ENCODE results near the gene MICU1.
"Not testable (repeated sequence)": the region's sequence is repeated elsewhere in the genome, so short reads cannot be mapped to it uniquely, and the experiment has no call there.

MICU1 gene

DNA sequence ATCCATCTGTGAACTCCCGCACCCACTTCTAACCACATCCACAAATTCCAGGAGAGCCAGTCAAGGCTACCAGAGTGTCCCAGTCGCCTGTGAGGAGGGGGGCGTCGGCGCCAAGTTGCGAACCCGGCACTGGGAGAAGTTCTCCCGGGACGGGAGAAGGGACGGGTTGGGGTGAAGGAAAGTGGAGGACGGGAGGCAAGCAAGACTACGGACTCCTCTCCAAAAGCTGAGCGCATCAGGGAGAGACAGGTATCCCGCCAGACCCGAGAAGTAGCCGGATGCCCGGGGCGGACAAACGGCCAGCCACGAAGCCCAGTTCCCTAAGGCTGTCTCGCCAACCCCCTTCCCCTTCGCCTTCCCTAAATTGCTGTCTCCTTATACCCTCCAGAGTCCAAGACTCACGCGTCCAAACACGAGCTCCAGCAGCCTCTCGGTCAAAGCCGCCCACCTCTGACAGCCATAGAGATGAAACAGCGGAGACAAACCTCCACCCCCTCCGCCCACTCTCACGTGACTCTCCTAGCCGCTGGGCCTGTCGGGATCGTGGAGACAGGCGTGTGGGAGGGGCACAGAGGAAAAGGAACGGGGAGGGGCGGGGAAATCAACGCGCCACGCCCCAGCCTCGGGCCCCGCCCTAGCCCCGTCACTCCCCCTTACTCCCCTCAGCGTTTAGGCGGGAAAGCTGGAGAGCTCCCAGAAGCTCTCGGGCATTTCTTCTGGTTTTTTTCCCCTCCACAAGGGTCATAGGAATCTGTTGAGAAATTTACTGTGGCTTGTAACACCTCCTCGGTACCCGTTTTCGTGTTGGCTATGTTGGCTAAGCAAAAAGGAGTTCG lies at the start of gene MICU1:
MICU1 (minus strand) TSS at position 472 of the 836 bp plus-strand sequence. CDS start 59,286 bp downstream, outside the sequence.
- DNase-seq = peak; percentile 90

DNA sequence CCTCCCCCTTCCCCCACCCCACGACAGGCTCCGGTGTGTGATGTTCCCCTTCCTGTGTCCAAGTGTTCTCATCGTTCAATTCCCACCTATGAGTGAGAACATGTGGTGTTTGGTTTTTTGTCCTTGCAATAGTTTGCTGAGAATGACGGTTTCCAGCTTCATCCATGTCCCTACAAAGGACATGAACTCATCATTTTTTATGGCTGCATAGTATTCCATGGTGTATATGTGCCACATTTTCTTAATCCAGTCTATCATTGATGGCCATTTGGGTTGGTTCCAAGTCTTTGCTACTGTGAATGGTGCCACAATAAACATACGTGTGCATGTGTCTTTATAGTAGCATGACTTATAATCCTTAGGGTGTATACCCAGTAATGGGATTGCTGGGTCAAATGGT lies 48.3 kb upstream of the MICU1 start:
- not testable (repeated sequence) for DNase-seq

GRCh38 chr10:72673280-72673679 lies 47.4 kb upstream of the MICU1 start:
- DNase-seq = no peak

GRCh38 chr10:72667207-72667864 lies 41.5 kb upstream of the MICU1 start:
- DNase-seq = no peak

GRCh38 chr10:72665925-72666324 lies 40.0 kb upstream of the MICU1 start:
- no peak for DNase-seq

DNA sequence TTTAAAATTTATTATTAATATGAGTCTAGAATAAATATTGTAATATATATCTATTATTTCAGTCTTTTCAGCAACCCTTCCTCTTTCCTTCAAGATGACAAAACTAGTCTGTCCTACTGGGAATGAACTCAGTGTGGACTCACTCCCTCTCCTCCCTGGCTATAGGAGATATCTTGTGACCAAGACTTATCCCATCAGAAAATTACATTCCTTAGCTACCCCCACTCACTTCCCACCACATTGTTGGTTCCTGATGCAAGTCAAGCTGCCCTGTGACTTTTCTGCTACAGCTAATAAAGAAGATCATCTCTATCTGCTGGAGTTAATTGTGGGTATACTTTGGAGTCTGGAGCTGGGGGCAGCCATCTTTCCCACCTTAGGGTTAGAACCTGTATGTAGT lies 38.1 kb upstream of the MICU1 start:
- DNase-seq = no peak

DNA sequence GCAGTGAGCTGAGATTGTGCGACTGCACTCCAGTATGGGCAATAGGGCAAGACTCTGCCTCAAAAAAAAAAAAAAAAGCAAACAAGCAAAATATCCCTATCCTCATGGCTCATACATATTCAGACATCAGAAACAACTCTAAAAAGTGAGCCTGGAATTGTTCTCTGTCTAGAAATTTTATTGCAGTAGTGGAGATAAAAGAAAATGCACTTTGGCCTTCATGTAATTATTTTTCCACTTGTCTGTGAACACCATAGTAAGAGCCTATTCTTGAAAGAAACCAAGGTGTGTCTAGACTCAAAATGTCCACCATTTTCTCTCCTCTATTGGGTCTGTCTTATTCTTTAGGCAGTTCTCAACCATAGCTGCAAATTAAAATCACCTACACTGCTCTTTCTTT lies 35.6 kb upstream of the MICU1 start:
- DNase-seq = no peak

DNA sequence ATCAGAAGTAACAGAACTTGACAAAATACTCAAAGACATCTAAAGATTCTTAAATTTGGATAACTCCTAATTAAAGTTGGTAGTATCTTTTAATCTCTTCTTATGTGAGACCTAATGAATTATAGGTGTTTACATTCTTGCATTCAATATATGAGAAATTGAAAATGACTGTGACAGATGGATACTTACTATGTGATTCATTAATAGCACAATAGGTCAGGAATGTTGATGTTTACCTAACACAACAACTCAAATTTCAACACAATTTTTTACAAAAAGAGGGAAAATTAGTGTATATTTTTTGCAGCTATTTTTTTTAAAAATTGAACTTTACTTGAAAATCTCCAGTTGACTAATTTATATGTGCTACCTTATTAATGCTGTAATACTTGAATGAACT lies 34.3 kb upstream of the MICU1 start:
- DNase-seq = no peak

- DNase-seq = no peak
These were observed 33.8 kb upstream of the MICU1 start for GRCh38 chr10:72659694-72660093.

- no peak for DNase-seq
These were observed 33.0 kb upstream of the MICU1 start for GRCh38 chr10:72658696-72659400.

GRCh38 chr10:72654720-72655119 lies 28.8 kb upstream of the MICU1 start:
- no peak for DNase-seq

DNA sequence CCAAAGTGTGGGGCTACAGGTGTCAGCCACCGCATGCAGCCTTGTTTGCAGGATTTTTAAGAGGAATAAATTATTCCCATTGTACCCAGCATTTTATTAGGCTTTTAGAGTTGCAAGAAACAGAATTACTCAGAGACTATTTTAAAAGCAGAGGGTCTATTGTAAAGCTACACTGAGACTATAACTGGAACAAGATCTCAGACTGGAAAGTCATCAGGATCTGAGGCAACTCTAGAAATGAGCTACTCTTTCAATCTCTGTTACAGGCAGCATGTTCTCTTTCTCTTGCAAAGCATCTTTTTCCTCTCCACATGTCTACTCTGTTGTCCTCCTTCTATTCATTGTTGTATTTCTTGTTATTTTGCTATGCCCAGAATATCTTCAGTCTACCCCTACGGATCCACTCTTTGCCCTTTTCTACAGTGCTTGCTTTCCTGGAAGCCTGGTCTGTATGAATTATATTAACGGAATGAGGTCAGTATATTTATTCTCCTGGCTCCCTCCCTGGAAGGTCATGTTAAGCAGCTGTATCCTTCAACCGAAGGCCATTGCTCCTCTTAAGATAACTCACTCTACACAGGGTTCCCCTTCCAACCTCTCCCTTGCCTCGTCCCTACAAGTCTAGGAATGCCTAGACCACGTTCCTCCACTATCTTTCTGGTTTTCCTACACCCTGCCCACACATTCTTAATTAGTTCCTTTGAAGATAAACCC lies 27.7 kb upstream of the MICU1 start:
- DNase-seq = no peak

GRCh38 chr10:72649291-72649690 lies 23.4 kb upstream of the MICU1 start:
- DNase-seq = no peak

DNA sequence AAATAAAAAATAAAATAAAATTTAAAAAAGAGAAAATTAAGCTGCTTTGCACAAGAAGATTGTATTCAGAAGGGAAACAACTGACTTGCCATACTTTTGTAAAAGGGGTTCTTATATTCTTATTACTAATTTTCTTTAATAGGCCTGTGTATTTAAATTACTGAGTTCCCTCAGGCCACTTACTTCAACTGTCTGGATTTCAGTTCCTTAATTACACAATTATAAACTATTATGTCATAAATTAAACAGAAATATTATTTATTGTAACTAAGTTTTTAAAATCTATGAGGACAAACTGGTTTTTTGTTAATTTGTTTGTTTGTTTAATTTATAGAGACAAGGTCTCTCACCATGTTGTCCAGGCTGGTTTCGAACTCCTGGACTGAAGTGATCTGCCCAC lies 22.4 kb upstream of the MICU1 start:
- DNase-seq = no peak

- DNase-seq = not testable (repeated sequence)
These were observed 21.1 kb upstream of the MICU1 start for GRCh38 chr10:72646971-72647370.

DNA sequence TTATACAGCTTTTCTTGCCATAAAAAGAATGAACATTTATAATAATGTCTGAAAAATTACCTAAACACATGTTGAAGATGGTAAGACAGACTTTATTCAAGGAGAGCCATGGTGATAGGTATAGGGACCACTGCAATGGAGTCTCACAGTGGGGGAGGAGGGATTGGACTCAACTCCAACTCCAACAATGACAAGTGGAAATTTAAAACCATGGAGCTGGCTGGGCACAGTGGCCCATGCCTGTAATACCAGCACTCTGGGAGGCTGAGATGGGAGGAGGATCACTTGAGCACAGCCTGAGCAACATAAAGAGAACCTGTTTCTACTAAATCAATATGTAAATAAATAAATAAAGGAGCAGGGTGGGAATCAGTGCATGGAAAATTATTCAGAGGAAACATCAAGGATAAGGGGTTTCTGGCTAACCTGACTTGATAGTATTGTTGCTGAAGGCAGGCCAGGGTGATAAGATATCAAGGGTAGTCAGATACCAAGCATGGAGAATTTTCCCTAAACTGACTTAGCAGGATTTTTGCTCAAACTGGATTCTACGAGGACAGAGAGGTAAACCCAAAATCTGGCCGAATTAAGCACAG lies 19.5 kb upstream of the MICU1 start:
- no peak for DNase-seq

DNA sequence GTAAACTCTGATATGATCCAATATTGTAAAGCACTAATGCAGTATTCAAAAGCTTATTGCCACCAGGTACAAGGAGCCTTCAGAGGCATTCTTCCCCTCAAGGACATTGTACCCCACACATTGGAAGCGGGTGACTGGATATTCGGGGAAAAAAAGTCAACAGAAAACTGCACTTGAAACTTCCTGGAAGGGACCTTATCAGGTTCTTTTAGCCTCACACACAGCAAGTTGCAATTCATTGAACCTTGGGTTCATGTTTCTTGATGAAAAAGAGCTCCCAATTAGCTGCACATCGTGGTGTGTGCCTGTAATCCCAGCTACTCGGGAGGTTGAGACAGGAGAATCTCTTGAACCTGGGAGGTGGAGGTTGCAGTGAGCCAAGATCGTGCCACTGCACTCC lies 16.4 kb upstream of the MICU1 start:
- no peak for DNase-seq

GRCh38 chr10:72639441-72639873 lies 13.6 kb upstream of the MICU1 start:
- DNase-seq = no peak

DNA sequence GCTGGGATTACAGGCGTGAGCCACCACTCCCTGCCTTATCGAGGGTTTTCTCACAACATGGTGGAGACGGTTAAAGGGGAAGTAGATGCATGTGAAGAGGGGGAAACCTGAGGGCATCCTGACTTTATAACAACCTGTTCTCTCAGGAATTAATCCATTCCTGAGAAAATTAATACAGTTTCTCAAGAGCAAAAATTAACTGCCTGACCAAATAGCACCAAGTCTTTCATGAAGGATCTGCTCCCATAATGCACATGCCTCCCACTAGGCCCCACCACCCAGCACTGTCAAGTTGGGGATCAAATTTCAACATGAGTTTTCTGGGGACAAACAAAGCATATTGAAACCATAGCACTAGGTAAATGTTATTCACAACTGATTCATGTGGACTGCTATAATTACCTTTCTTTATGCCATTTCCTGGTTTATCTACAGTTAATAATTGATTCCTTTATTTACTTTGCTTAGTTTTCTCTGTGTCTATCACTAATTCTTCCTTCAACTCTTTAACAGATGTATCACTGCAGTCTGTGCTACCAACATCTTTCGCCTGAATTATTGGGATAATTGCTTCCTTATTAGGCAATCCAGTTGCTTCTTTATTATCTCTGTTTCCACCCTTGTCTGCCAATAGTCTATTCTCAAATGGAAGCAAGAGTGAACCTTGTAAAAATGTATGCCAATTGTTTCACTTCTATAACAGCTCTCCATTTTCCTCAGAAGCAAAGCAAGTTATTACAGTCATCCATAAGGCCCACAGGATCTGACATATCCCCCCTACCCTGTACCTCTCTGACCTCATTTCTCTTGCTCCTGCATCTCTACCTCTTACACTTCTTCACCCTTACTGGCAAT lies 12.9 kb upstream of the MICU1 start:
- DNase-seq = no peak

DNA sequence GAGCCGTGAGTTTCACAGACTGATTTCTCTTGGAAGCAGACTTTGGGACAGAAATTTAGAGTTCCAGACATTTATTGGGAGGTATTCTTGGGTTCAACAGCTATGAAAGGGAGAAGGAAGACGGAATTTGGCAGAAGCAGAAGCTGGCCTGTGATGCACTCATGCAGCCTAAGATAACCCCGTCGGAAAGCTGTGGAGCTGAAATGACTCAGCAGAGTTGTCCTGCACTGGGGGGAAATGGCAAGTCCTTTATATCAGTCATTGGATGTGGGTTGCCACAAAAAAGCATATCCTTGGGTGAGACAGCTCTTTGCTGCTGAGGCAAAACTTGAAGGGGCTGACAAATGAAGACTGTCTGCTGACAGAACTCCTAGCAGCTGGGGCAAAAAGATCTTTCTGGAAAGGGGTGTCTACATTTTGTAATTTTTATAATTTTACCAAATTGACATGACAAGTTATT lies 11.5 kb upstream of the MICU1 start:
- no peak for DNase-seq

DNA sequence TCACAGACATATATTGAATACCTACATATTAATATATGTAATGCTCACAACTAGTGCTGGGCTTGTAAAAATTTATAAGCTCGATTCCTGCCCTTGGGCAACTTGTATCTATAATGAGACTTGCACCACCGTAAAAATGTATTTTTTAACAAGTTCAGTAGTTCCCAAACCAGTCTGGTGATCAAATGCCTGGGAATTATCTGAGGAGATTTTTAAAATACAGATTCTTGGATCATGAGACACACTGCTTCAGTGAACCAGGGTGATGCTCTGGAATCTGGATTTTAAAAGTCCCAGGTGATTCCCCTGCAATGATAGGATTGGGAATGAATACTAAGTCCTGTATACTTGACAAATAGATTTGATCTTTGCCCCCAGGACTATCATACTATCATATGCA lies 4.3 kb upstream of the MICU1 start:
- DNase-seq = no peak

DNA sequence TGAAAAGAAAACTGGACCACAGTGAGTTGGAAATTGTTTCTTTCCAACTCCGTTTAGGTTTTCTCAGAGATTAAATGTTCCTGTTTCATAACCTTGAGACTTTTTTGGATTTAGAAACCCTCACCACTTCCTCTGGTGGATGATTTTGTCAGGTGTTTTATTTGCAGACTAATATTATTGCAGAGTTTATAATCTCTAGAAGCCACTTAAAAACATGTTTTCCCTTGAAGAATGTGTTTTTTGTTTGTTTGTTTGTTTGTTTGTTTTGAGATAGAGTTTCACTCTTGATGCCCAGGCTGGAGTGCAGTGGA lies 520 bp upstream of the MICU1 start:
- no peak for DNase-seq
